Measurements from ENCODE around the gene MICALL2. TPM values are rescaled to one million over a fixed set of nuclear protein-coding genes. Genes with fewer than 3 reads are reported as not detected.

Gene MICALL2
- polyA plus RNA-seq, 1 donor: 7.4 TPM

DNA sequence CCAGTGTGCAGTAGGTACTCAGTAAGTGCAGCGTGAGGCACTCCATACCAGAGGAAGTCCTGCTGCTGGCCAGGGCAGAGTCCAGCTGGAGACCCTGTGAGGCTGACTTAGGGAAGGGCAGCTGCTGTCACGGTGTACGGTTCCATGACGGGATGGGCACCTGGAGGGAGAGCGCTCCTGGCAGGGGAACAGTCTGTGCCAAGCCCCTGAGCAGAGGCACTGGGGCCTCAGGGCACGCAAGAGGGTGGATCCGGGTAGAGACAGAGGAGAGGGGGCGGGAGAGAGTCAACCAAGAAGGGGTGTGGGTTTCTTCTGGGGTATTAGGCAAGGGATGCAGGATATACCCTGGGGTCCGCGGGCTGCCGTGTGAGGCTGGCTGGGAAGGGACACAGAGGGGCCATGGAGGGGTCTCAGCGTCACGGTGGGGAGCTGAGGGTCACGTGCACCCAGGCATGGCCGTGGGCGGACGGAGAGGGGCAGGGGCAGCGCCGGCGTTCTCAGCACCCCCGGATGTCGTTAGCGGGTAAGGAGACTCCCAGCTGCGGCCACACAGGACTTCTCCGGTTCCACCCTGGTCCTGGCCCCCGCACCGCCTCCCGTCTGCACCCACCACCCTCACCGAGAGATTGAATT lies 70.5 kb downstream of the MICALL2 start:
- DNase-seq: no peak

- no peak for DNase-seq
Measured at GRCh38 chr7:1388021-1388702, 71.1 kb downstream of the MICALL2 start.

DNA sequence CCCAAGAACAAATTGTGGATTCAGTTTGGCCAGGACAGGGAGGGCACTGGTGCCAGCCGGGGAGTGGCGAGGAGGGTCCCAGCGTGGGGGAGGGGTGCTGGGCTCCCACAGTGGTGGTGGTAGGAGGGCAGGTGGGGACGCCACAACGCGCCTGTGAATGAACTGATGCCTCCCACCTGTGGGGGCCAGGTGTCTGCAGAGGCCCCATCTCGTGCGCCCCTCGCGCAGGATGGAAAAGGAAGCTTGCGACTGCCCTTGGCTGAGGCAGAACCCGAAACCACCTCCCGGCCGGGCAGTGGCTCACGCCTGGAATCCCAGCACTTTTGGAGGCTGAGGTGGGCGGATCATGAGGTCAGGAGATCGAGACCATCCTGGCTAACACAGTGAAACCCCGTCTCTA lies 72.0 kb downstream of the MICALL2 start:
- no peak for DNase-seq

DNA sequence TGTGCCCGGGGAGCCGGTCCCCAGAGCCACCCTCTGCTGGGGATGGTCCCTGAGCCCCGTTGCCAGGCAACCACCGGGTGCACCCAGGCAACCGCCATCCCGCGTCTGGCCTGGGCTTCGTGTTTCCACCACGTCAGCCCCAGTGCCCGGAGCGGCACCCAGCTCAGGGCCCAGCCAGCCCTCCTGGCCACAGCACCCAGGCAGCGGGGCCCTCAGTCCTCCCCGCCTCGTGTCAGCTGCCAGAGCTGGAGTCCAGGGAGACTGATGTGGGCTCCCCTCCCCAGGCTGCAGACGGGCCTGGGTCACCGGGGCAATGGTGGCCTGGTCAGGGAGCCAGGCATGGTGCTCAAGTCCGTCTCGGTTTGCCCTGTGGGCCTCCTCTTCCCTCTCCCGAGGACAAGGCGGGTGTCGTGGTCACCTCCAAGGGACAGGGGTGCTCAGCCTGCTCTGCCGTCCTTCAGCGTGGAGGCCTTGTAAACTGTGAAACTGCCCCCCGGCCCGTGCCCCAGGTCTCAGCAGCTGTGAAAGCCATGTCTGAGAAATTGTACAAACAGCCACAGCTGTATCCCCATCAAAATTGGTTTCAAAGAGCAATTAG lies 72.5 kb downstream of the MICALL2 start:
- no peak for DNase-seq

- DNase-seq: no peak
Measured at GRCh38 chr7:1385809-1386622, 73.3 kb downstream of the MICALL2 start.

DNA sequence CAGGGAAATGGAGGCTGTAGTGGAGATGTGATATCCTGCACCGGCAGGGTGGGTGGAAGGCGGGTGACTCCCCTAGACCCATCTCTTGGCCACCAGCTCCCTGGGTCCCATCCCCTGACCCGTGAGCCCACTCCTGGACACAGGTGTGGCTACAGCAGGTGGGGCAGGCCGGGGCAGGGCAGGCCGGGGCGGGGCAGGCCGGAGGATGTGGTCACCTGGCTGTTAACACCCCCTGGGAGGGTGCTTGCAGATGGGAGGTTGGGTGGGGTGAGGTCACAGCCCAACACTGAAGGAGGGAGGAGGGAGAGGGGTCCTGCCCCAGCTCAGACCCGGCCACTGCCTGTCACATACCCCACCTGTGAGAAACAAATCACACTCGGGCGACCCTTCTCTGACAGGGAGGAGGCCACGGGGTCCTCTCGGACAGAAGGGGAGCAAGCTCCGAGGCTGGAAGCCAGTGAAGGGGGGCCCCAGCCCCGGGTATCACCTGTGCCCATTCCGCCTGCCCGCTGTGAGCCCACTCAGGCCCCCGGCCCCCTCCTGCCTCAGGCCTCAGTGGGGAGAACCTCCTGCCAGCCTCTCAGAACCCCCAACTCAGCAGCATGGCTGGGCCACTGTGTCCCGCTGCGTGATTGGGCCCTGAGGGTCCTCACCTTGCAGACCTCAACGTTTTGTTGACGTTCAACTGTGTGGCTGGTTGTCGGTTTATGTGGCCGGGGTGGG lies 74.0 kb downstream of the MICALL2 start:
- DNase-seq: no peak

Other genes starting within 250 kb of the MICALL2 start
- not detected for gene UNCX, start 226.6 kb downstream of the MICALL2 start, polyA plus RNA-seq (ENCODE audit: insufficient read length)
- 55.6 TPM for gene INTS1, start 44.9 kb upstream of the MICALL2 start, polyA plus RNA-seq (ENCODE audit: insufficient read length)
- gene MAFK, start 71.2 kb upstream of the MICALL2 start, polyA plus RNA-seq (ENCODE audit: insufficient read length): 13.0 TPM
- 0.92 TPM for gene TMEM184A, start 96.7 kb upstream of the MICALL2 start, polyA plus RNA-seq (ENCODE audit: insufficient read length)
- gene PSMG3, start 110.6 kb upstream of the MICALL2 start, polyA plus RNA-seq (ENCODE audit: insufficient read length): 18.7 TPM
- gene ELFN1, start 210.8 kb upstream of the MICALL2 start, polyA plus RNA-seq (ENCODE audit: insufficient read length): 6.7 TPM

Data from hindlimb muscle (tissue), 1 donor.